B cell (primary cell): ENCODE data around the gene ERBB4. TPM values are rescaled to one million over a fixed set of nuclear protein-coding genes. Genes with fewer than 3 reads are reported as not detected.
A peak's percentile ranks its signal among the peaks of the same experiment; 100 is the strongest.

Experiments
- ATAC-seq: fragments of 200-7000 bp; cut with Tn5 transposase; one replicate; pipeline ENCODE4 v1.10.0; 2021; ENCODE audit warnings: low read depth, mild to moderate bottlenecking, moderate number of reproducible peaks, moderate library complexity
- CTCF ChIA-PET: fragments of 350-600 bp; sonication (Branson Sonifier 250); formaldehyde crosslinking; loops from one replicate; lab custom pipeline; 2021; ENCODE audit warnings: antibody characterized with exemption, inconsistent platforms; lab: Charles Lee
- POLR2A ChIA-PET: fragments of 350-600 bp; sonication (Branson Sonifier 250); formaldehyde crosslinking; loops from one replicate; lab custom pipeline; 2021; ENCODE audit warnings: antibody characterized with exemption; lab: Charles Lee
- DNase-seq: peaks from one replicate; pipeline ENCODE4 v3.0.0; 2013
- H2AFZ ChIP-seq: 2 replicates; pipeline ENCODE4 v1.6.1; 2012; ENCODE audit warnings: mild to moderate bottlenecking, low read depth, low read length; ENCODE audit not compliant: insufficient read depth, poor library complexity, severe bottlenecking
- H3K27ac ChIP-seq, 2 donors: 1 replicate in 1 of 2; 2 replicates in 1 of 2; pipeline ENCODE4 v1.5.1; 2012 to 2013; ENCODE audit warnings: low read length in 2 of 2, mild to moderate bottlenecking in 2 of 2, moderate library complexity in 1 of 2
- H3K27me3 ChIP-seq, 4 experiments: fragments of 200-600 bp in 1 of 4; sonication (generic) in 1 of 4; replicated peaks in 1 of 4; 1 replicate in 2 of 4; 2 replicates in 2 of 4; pipeline versions ENCODE4 v1.6.1 to v1.7.0; 2013 to 2016; ENCODE audit warnings: low read length in 3 of 4, mild to moderate bottlenecking in 2 of 4, mixed read lengths in 1 of 4, moderate library complexity in 1 of 4; ENCODE audit not compliant: insufficient read depth in 4 of 4, control insufficient read depth in 3 of 4; ENCODE audit errors: control extremely low read depth in 1 of 4
- H3K36me3 ChIP-seq, 2 experiments: replicated peaks in 1 of 2; 1 replicate in 1 of 2; 2 replicates in 1 of 2; pipeline versions ENCODE4 v1.6.1 to v1.7.1; 2013; ENCODE audit warnings: low read length in 1 of 2; ENCODE audit not compliant: insufficient read depth in 2 of 2, control insufficient read depth in 1 of 2; ENCODE audit errors: control extremely low read depth in 1 of 2, extremely low read depth in 1 of 2
- H3K4me1 ChIP-seq, 2 donors: fragments of 200-600 bp in 1 of 2; sonication (generic) in 1 of 2; 1 replicate in 1 of 2; 2 replicates in 1 of 2; pipeline versions ENCODE4 v1.5.1 to v1.6.1; 2013 to 2017; ENCODE audit warnings: low read length in 2 of 2; ENCODE audit not compliant: control insufficient read depth in 2 of 2, insufficient read depth in 2 of 2
- H3K4me2 ChIP-seq: replicated peaks from 2 replicates; pipeline ENCODE3; 2012; ENCODE audit warnings: mild to moderate bottlenecking, low read depth, low read length; ENCODE audit not compliant: poor library complexity, severe bottlenecking
- H3K4me3 ChIP-seq, 5 experiments: fragments of 200-600 bp in 1 of 5; sonication (generic) in 1 of 5; 1 replicate in 3 of 5; 2 replicates in 2 of 5; pipeline versions ENCODE4 v1.5.1 to v1.7.0; 2011 to 2016; ENCODE audit warnings: low read length in 4 of 5, mild to moderate bottlenecking in 4 of 5, low read depth in 2 of 5, control low read depth in 1 of 5, moderate library complexity in 1 of 5; ENCODE audit not compliant: insufficient read depth in 1 of 5; ENCODE audit errors: control extremely low read depth in 1 of 5, extremely low read depth in 1 of 5
- H3K79me2 ChIP-seq: fragments of 200-600 bp; sonication (generic); one replicate; pipeline ENCODE4 v1.6.0; 2016; ENCODE audit warnings: low read length; ENCODE audit not compliant: control insufficient read depth, insufficient read depth
- H3K9ac ChIP-seq: fragments of 200-600 bp; sonication (generic); 2 replicates; pipeline ENCODE4 v1.6.1; 2017; ENCODE audit warnings: mild to moderate bottlenecking, low read length, moderate library complexity
- H3K9me3 ChIP-seq, 3 donors: one replicate each; pipeline versions ENCODE4 v1.6.1 to v1.7.1; 2013; ENCODE audit warnings: low read length in 2 of 3; ENCODE audit not compliant: control insufficient read depth in 2 of 3, insufficient read depth in 1 of 3; ENCODE audit errors: control extremely low read depth in 1 of 3
- H4K20me1 ChIP-seq: 2 replicates; pipeline ENCODE4 v1.6.0; 2012; ENCODE audit warnings: mild to moderate bottlenecking, low read length; ENCODE audit not compliant: insufficient read depth, control insufficient read depth, poor library complexity, severe bottlenecking
- H3K27ac Mint-ChIP-seq: one replicate; pipeline ENCODE4 v1.8.0; 2021; ENCODE audit warnings: mixed read lengths
- H3K27me3 Mint-ChIP-seq: one replicate; pipeline ENCODE4 v1.8.0; 2021; ENCODE audit warnings: mixed read lengths
- H3K4me1 Mint-ChIP-seq: one replicate; pipeline ENCODE4 v1.8.0; 2021; ENCODE audit warnings: mixed read lengths
- H3K4me3 Mint-ChIP-seq: one replicate; pipeline ENCODE4 v1.8.0; 2021; ENCODE audit warnings: mixed read lengths
- H3K9me3 Mint-ChIP-seq: one replicate; pipeline ENCODE4 v1.8.0; 2022; ENCODE audit warnings: mixed read lengths; ENCODE audit not compliant: insufficient read depth
- CTCF ChIP-seq: fragments of 200-600 bp; IDR thresholded peaks from one replicate; pipeline ENCODE4 v1.8.0; 2022; ENCODE audit warnings: antibody characterized with exemption, mild to moderate bottlenecking
- EZH2 ChIP-seq: IDR thresholded peaks from 2 replicates; pipeline ENCODE4 v1.6.1; 2012; ENCODE audit warnings: borderline replicate concordance, low read depth, mild to moderate bottlenecking, moderate library complexity, low read length; ENCODE audit not compliant: insufficient read depth, poor library complexity, severe bottlenecking
- WGBS: methylation state at CpG from one replicate; pipeline ENCODE4 v1.1.5; 2013; ENCODE audit warnings: missing lambda C conversion rate; ENCODE audit not compliant: insufficient coverage; 5-methylcytosine and 5-hydroxymethylcytosine counted together
- intact Hi-C: fragments of 100-400 bp; cut with micrococcal nuclease; formaldehyde crosslinking; loops from one replicate; pipeline ENCODE4 v1.10.0; 2022
- polyA plus RNA-seq: library from polyadenylated mRNA; depleted of rRNA; stranded (reverse); fragments of >200 nt; gene quantifications from 2 replicates; pipeline ENCODE4 v1.2.3, GENCODE V29; 2012
- total RNA-seq, 2 donors: library from RNA; stranded (reverse); fragments of 120-200 nt in 1 of 2; gene quantifications; 1 replicate in 1 of 2; 2 replicates in 1 of 2; pipeline versions ENCODE4 v1.2.3 to v1.2.4, GENCODE V29; 2013 to 2022

The ERBB4 gene
- total and polyA plus RNA-seq, 2 donors (not counting 1 experiment from before 2014, with no cell fraction given) = not detected

- ChIA-PET CTCF (no interaction called here), POLR2A (no interaction called here)
- no peaks in the 10 kb centered on the region for H4K20me1 ChIP-seq
- no peak overlapping the region for H2AFZ ChIP-seq
- no peak for DNase-seq
- intact Hi-C loops = no loop called here
- no peak overlapping the region for H3K27ac ChIP-seq
- H3K79me2 ChIP-seq = no peaks in the 10 kb centered on the region
- H3K27me3 ChIP-seq = no peaks in the 10 kb centered on the region
- H3K4me2 ChIP-seq = no peak overlapping the region
- no peak overlapping the region for H3K27ac Mint-ChIP-seq
- H3K9me3 Mint-ChIP-seq = no peaks in the 10 kb centered on the region
- no peaks in the 10 kb centered on the region for H3K9me3 ChIP-seq
- no peaks in the 10 kb centered on the region for H3K36me3 ChIP-seq
- H3K9ac ChIP-seq = no peak overlapping the region
- H3K4me1 Mint-ChIP-seq = no peaks in the 10 kb centered on the region
- no CpG with 5 or more reads among the region's 1 CpG for WGBS
- no peak for ATAC-seq
- H3K4me3 Mint-ChIP-seq = no peak overlapping the region
- no peaks in the 10 kb centered on the region for H3K4me1 ChIP-seq
- H3K27me3 Mint-ChIP-seq = no peaks in the 10 kb centered on the region
- no peak overlapping the region for H3K4me3 ChIP-seq
- TF ChIP-seq CTCF (no peak), EZH2 (no peak)
Observed at GRCh38 chr2:211748339-211748738, 790.3 kb downstream of the ERBB4 start.

- Histone ChIP-seq H3K27me3 (no peaks in the 10 kb centered on the region), H4K20me1 (no peaks in the 10 kb centered on the region), H3K4me2 (no peak overlapping the region), H3K36me3 (no peaks in the 10 kb centered on the region), H3K4me1 (no peaks in the 10 kb centered on the region), H3K9ac (no peak overlapping the region), H3K27ac (no peak overlapping the region), H2AFZ (no peak overlapping the region), H3K9me3 (no peaks in the 10 kb centered on the region), H3K79me2 (no peaks in the 10 kb centered on the region), H3K4me3 (no peak overlapping the region)
- H3K4me3 Mint-ChIP-seq = no peak overlapping the region
- no peak for TF ChIP-seq EZH2
- peak; percentile 71 for TF ChIP-seq CTCF
- DNase-seq (peak; percentile 12), ATAC-seq (no peak)
- H3K9me3 Mint-ChIP-seq = no peaks in the 10 kb centered on the region
- no peak overlapping the region for H3K27ac Mint-ChIP-seq
- CTCF ChIA-PET = interaction anchor here (0.6 to 2.7 kb wide), 3 partner anchors 11 to 822 kb away, joined by 3 to 12 read pairs (median 3); no protein-coding TSS in a partner anchor
- intact Hi-C loops = loop anchor here (2.0 kb wide), 1 partner anchor 821 kb away; no protein-coding TSS in a partner anchor
- POLR2A ChIA-PET = no interaction called here
- H3K4me1 Mint-ChIP-seq = no peaks in the 10 kb centered on the region
- H3K27me3 Mint-ChIP-seq = no peaks in the 10 kb centered on the region
- 0% methylated on average over 1 of the region's 4 CpGs for WGBS
Observed at GRCh38 chr2:211745295-211746097, 793.1 kb downstream of the ERBB4 start.
